Endothelial cell (in vitro differentiated cells): Measurements from ENCODE around the gene TRMU. TPM values are rescaled to one million over a fixed set of nuclear protein-coding genes. Genes with fewer than 3 reads are reported as not detected.

Source experiments
- DNase-seq: peaks from one replicate; pipeline ENCODE4 v3.0.0; 2021; ENCODE audit warnings: low spot score
- H3K27ac Mint-ChIP-seq: one replicate; pipeline ENCODE4 v1.8.0; 2021; ENCODE audit warnings: mixed read lengths, inconsistent platforms; ENCODE audit not compliant: unreplicated experiment
- H3K27me3 Mint-ChIP-seq: one replicate; pipeline ENCODE4 v1.8.0; 2021; ENCODE audit warnings: mild to moderate bottlenecking, moderate library complexity, mixed read lengths, inconsistent platforms; ENCODE audit not compliant: unreplicated experiment
- H3K36me3 Mint-ChIP-seq: one replicate; pipeline ENCODE4 v1.8.0; 2021; ENCODE audit warnings: mild to moderate bottlenecking, low read depth, mixed read lengths, inconsistent platforms; ENCODE audit not compliant: unreplicated experiment
- H3K4me1 Mint-ChIP-seq: one replicate; pipeline ENCODE4 v1.8.0; 2021; ENCODE audit warnings: mild to moderate bottlenecking, mixed read lengths, inconsistent platforms; ENCODE audit not compliant: unreplicated experiment
- H3K4me3 Mint-ChIP-seq: one replicate; pipeline ENCODE4 v1.8.0; 2021; ENCODE audit warnings: mild to moderate bottlenecking, mixed read lengths, inconsistent platforms; ENCODE audit not compliant: unreplicated experiment
- H3K9me3 Mint-ChIP-seq: one replicate; pipeline ENCODE4 v1.8.0; 2021; ENCODE audit warnings: mixed read lengths, inconsistent platforms; ENCODE audit not compliant: unreplicated experiment
- total RNA-seq: library from RNA; stranded (reverse); fragmentation: NEBNext Ultra II Directional; extraction: Animal tissue kit (Norgen Biotek cat#: 25700); gene quantifications from one replicate; pipeline ENCODE4 v1.2.1, GENCODE V29; 2021; ENCODE audit not compliant: unreplicated experiment
- TF ChIP-seq, protein P1 (sequence below): fragments of 200-600 bp; sonication (generic); IDR thresholded peaks from one replicate; pipeline ENCODE4 v1.5.0; 2021; ENCODE audit warnings: antibody characterized with exemption; ENCODE audit not compliant: unreplicated experiment

TRMU gene
- total RNA-seq, 1 donor from 2014 or later: 41.5 TPM

DNA sequence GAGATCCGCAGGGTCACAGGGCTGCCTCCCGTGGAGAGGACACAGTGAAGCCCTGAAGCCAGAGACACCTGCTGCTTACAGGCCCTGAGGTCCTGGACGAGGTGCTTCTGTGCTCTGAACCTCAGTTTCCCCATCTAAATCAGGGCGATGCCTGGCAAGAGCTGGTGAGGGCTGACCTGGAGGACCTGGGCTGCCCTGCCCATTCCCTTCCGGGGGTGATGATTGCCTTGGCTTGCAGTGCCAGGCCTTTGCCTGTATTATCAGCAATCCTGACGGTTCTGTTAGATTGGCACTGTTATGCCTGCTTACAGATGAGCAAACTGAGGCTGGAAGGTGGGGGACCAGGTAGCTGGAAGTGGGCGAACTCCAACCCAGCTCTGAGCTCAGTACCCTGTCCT lies 46.7 kb upstream of the TRMU start:
- H3K4me1 Mint-ChIP-seq: peaks cover 9% of the 10 kb centered on the region
- TF ChIP-seq, protein P1, sequence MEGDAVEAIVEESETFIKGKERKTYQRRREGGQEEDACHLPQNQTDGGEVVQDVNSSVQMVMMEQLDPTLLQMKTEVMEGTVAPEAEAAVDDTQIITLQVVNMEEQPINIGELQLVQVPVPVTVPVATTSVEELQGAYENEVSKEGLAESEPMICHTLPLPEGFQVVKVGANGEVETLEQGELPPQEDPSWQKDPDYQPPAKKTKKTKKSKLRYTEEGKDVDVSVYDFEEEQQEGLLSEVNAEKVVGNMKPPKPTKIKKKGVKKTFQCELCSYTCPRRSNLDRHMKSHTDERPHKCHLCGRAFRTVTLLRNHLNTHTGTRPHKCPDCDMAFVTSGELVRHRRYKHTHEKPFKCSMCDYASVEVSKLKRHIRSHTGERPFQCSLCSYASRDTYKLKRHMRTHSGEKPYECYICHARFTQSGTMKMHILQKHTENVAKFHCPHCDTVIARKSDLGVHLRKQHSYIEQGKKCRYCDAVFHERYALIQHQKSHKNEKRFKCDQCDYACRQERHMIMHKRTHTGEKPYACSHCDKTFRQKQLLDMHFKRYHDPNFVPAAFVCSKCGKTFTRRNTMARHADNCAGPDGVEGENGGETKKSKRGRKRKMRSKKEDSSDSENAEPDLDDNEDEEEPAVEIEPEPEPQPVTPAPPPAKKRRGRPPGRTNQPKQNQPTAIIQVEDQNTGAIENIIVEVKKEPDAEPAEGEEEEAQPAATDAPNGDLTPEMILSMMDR: no peak
- peaks cover 12% of the 10 kb centered on the region for H3K27me3 Mint-ChIP-seq
- no peak overlapping the region for H3K27ac Mint-ChIP-seq
- no peak overlapping the region for H3K4me3 Mint-ChIP-seq
- no peaks in the 10 kb centered on the region for H3K9me3 Mint-ChIP-seq
- peaks cover 37% of the 10 kb centered on the region for H3K36me3 Mint-ChIP-seq
- no peak for DNase-seq

DNA sequence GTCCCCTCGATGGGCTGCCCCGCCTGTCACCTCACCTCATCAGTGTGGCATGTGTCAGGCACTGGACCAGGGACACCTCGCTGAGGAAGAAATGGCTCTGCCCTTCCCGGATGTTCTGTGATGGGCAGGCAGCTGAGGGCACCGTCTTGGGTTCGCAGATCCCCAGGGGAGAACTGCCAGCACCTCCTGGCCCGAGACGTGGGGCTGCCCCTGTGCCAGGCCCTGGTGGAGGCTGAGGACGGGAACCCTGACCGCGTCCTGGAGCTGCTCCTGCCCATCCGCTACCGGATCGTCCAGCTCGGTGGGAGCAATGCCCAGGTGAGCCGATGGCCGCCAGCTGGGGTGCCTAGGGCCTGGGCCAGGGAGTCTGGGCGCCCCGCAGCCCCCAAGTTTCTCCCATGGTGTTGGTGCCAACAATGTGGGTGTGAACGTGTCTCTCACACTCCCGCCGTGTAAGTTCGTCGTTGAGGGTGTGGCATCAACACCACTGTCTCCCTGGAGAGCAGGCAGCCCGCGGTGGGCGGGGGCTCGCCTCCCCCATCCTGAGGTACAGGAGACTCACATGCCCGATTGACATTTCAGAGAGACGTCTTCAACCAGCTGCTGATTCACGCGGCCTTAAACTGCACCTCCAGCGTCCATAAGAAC lies 46.1 kb upstream of the TRMU start:
- DNase-seq: no peak
- Mint-ChIP-seq H3K4me1 (peaks cover 9% of the 10 kb centered on the region), H3K27me3 (peaks cover 14% of the 10 kb centered on the region), H3K9me3 (no peaks in the 10 kb centered on the region), H3K27ac (no peak overlapping the region), H3K36me3 (peaks cover 32% of the 10 kb centered on the region), H3K4me3 (peak overlapping the region; percentile 37)
- TF ChIP-seq, protein P1: no peak

DNA sequence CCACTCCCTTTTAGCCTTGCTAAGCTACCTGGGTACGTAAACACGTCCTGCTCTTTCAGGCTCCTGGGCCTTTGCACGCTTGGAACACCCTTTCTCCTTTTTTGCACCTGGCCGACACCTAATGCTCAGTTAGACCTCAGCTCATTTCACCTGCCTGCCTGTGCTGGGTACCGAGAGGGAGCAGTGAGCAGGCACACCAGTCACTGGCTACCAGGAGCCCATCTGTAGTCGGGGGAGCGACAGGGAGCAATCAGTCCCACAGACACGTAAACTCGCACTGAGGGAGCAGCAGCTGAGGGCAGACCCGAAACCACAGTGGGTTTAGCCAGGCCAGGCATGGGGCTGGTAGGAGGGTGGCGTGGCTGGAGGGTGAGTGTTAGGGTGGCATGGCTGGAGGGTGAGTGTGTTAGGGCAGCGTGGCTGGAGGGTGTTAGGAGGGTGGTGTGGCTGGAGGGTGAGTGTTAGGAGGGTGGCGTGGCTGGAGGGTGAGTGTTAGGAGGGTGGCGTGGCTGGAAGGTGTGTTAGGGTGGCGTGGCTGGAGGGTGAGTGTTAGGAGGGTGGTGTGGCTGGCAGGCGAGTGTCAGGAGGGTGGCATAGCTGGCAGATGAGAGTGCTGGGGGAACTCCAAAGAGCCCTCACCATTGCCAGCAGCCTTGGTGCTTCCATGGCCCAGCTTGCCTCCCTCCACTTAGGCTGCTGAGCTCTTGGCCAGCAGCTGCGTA lies 45.2 kb upstream of the TRMU start:
- peaks cover 32% of the 10 kb centered on the region for H3K36me3 Mint-ChIP-seq
- peaks cover 14% of the 10 kb centered on the region for H3K27me3 Mint-ChIP-seq
- no peak overlapping the region for H3K4me3 Mint-ChIP-seq
- no peaks in the 10 kb centered on the region for H3K9me3 Mint-ChIP-seq
- peaks cover 9% of the 10 kb centered on the region for H3K4me1 Mint-ChIP-seq
- DNase-seq: no peak
- TF ChIP-seq, protein P1: no peak
- H3K27ac Mint-ChIP-seq: no peak overlapping the region

DNA sequence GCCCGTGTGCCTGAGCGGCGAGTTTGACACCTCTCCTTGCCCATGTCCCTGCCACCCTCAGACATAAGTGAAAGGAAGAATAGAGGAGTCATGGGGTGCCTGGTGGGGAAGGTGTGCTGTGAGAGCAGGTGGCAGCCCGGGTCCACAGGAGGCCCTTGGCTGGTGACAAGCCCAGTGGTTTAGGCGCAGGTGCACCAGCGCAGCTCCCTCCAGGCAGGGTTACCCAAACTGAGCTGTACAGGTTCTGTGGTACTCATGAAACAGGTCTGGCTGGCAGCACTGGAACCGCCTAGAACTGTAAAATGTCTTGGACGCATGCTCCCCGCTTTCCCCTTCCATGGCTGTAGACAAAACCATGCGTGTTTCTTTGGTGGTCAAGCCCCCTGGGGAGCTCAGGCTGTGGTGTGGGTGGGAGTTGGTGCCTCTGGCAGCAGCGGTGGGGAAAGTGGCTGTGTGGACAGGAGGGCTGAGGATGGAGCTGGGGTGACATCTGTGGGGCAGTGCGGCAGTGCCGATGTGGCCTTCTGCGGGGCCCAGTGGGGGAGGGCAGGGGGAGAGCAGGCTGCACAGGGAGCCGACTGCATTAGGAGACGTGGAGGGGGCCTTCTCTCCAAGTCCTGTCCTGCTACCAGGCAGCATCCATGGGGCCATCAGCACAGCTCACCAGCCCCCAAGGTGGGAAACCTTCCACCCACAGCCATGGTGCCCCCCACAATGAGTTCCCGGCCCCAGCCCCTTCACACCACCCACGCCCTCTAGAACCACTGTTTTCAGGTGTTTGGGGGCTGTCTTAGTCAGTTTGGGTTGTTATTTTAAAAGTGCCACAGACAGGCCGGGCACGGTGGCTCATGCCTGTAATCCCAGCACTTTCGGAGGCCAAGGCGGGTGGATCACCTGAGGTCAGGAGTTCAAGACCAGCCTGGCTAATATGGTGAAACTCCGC lies 44.4 kb upstream of the TRMU start:
- Mint-ChIP-seq H3K36me3 (peaks cover 26% of the 10 kb centered on the region), H3K27me3 (peaks cover 11% of the 10 kb centered on the region), H3K4me3 (no peak overlapping the region), H3K9me3 (no peaks in the 10 kb centered on the region), H3K27ac (no peak overlapping the region), H3K4me1 (peaks cover 10% of the 10 kb centered on the region)
- TF ChIP-seq, protein P1: no peak
- no peak for DNase-seq
